CD4-positive, alpha-beta T cell treated with Interleukin-12 subunit alpha and Interleukin-12 subunit beta, for 1 hour (primary cell): ENCODE data around the gene ZFX.
"Not testable (repeated sequence)": the region's sequence is repeated elsewhere in the genome, so short reads cannot be mapped to it uniquely, and the experiment has no call there.

Experiments
- DNase-seq: peaks from one replicate; pipeline ENCODE4 v3.0.0-alpha.2; 2020

ZFX gene

DNA sequence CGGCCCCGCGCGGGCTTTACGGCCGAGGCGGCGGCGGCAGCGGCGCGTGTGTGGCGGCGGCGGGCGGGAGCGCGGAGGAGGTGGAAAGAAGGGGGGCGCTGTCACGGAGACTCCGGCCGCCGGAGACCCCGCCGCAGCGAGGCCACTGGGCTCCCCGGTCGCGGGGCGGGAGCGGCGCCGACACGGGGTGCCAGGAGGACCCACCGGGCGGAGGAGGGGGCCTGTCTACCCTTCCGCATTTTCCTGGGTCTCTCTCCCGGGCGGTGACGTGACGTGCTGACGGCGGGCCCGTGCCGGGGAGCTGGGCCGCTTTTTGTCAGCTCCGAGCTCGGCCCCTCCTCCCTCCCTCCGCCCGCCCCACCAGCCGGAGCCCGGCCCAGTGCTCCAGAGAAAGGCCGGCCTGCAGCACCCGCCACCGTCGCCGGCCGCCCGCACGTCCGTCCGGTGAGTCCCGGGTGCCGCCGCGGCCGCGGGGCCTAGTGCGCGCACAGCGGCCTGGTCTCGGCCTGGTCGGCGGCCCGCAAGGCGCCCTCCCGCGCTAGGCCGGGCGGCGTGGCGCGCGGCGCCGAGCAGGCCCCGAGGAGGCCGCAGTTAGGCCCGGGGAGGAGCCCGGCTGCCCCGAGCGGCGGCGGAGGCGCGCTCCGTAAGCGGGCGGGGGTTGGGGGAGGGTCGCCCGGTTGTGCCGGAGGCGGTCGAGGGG lies at the start of gene ZFX:
Gene ZFX (plus strand): TSS at position 379 of the 700 bp plus-strand sequence. CDS start 23,014 bp downstream, outside the sequence.
- DNase-seq: peak; percentile 73

- no peak for DNase-seq
Observed at GRCh38 chrX:24100713-24101112, 48.8 kb upstream of the ZFX start.

DNA sequence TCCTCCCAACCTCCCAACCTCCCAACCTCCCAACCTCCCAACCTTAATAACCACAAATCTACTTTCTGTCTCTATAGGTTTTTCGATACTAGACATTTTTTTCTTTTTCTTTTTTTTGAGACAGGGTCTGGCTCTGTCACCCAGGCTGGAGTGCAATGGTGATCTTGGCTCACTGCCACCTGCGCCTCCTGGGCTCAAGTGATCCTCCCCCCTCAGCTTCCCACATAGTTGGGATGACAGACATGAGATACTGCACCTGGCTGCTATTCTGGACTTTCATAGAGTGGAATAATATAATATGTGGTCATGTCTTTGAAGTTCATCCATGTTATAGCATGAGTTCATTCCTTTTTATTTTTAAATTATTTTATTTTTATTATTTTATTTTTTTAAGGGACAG lies 39.5 kb upstream of the ZFX start:
- DNase-seq: no peak

DNA sequence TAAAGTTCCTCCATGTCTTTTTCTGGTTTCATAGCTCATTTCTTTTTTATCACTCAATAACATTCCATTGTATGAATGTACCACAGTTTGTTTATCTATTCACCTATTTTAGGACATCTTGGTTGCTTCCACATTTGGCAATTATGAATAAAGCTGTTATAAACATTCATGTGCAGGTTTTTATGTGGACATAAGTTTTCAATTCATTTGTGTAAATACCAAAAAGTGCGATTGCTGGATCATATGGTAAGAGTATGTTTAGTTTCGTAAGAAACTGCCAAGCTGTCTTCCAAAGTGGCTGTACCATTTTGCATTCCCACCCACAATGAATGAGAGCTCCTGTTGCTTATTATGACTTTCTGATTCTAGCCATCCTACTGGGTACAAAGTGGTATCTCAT lies 36.3 kb upstream of the ZFX start:
- no peak for DNase-seq

GRCh38 chrX:24117258-24117657 lies 32.3 kb upstream of the ZFX start:
- no peak for DNase-seq

DNA sequence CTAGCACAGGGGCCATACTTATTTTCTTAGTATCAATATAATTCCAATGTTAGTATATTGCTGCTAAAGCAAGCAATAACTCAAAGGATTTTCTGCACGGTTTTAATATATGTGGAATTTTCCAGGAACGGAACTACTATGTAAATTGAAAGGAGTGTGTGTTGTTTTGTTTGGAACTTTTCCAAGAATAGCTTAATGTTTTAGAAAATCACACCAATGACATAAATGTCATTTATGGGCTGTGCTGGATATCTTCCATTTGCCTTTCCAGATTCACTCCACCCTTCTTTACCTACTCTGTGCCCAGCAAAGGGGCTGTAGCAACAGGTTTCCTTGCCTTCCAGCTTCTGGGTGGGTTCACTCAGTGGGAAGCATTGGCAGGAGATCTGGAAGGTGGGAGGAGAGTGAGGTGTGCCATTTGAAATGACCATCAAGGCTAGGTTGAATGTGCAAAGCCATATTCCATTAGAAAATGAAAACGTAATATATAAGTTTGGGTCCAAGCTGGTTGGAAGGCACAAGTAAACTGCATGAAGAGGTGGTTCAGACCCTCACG lies 25.2 kb upstream of the ZFX start:
- DNase-seq: no peak

GRCh38 chrX:24125028-24125612 lies 24.4 kb upstream of the ZFX start:
- DNase-seq: no peak

GRCh38 chrX:24131476-24131875 lies 18.1 kb upstream of the ZFX start:
- no peak for DNase-seq

DNA sequence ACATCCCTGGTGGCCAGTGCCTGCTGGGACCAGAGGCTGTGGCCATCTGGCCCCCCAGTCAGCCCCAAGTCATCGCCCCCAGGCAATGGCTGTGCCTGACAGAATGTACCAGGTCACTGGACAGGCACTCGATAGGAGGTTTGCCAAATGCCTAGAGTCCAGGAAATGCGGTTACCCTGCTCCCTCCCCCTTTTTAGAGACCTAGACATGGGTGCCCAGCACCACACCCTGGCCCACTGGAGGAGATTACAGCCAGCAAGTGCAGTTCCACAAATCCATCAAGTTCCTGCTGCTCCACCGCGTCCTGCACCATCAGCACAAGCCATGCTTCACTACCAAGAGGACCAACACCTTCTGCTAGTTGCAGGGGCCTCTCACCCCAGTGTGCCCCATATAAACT lies 16.2 kb upstream of the ZFX start:
- no peak for DNase-seq

DNA sequence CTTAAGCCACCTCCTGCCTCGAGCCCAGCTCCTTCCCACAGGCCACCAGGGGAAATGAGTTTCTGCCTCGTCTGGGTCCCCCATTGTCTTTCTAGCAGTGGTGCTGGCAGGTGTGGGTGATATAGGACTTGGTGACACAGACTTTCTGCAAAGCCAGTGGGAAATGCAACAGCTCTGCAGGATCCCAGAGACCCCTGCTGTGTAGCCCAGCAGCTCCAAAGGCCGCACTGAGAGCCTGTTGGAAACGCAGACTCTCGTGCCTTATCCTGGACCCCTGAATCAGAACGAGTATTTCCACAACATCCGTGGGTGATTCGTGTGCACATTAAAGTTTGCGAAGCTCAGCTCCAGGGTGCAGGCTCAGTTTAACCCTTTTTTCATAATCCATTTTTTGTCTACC lies 13.8 kb upstream of the ZFX start:
- not testable (repeated sequence) for DNase-seq

- no peak for DNase-seq
Observed at GRCh38 chrX:24137192-24137591, 12.3 kb upstream of the ZFX start.

DNA sequence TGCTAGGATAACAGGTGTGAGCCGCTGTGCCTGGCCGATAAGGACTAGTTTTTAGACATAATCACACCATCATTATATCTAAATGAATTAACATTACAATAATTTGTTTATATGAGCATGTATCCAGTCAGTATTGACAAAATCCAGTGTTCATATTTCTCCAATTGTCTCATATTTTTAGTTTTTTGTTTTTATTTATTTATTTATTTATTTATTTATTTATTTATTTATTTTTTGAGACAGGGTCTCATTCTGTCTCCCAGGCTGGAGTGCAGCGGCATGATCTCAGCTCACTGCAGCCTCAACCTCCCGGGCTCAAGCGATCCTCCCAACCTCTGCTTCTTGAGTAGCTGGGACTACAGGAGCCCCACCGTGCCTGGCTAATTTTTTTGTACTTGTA lies 5.5 kb upstream of the ZFX start:
- DNase-seq: not testable (repeated sequence)

DNA sequence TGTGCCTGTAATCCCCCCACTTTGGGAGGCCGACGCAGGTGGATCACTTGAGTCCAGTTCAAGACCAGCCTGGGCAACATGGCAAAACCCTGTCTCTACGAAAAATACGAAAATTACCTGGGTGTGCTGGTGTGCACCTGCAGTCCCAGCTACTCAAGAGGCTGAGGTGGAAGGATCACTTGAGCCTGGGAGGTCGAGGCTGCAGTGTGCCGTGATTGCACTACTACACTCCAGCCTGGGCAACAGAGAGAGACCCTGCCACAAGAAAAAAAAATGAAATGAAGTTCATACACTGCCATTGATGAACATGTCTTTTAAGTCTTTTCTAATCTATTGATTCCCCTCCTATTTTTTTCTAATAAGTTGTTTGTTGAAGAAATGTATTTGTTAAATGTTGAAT lies 5.0 kb upstream of the ZFX start:
- DNase-seq: no peak

DNA sequence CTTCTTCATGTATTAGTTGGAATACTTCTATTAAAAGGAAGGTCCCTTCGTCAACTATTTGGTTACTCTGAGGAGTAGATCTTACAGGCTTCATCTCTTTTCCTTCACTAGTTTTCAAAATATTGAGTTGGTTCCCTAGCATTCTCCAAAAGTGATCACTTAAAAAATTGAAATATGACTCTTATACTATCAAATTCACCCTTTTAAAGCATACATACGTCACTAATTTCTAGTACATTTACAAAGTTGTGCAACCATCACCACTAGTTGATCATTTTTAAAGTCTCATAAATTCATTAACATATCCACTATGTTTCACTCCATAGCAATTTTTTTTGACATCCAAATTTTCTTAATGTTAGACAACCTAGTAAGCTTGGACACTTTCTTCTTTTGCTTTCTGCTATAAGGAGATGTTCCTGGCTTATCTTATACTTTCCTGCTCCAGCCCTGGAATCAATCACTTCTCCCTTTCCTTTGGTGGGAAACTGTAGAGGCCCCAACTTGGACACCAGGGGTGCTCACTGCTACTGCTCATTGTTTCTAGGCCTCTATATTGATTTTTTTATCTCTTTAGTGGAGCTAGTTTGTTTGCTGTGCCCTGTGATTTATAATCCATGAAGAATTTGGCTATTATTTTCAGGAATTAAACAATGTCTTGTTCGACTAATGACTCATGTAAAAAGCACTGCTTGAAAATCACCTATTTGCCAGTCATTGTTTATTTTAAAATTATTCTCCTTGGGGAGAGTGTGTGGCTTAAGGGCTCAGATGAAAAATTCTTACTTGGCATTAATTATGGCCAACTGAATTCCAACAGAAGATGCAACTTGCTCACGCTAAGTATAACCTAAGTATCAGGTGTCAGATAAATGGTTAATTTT lies 4.0 kb upstream of the ZFX start:
- DNase-seq: no peak

DNA sequence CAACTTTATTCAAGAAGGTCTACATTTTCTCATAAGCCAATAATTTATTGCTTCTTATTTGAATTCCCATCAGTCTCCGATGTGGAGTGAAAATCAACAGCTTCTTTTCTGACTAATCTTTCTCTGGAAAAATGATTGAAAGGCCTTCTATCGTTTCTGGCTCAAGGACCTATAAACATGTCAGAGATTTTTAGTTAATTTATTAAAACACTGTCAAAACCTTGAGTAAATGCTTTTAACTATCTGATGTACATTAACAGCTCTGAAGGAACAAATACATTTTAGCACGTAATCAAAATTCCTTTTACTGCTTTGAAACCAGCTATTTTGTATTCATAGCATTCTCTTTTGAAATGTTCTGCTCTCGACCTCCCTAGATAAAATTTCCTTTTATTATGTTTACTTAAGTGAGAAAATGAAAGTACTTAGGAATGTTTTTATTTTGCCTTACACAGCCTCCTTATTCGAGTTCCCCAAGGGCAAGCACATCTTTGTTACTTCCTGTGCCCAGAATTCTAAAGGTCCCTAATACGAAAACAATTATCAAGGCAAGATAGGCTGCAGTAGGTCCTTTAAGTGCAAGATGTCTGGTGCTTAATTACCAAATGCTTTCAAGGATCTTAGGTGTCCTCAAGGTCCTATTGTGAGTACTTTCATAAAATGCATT lies 3.1 kb upstream of the ZFX start:
- DNase-seq: no peak

DNA sequence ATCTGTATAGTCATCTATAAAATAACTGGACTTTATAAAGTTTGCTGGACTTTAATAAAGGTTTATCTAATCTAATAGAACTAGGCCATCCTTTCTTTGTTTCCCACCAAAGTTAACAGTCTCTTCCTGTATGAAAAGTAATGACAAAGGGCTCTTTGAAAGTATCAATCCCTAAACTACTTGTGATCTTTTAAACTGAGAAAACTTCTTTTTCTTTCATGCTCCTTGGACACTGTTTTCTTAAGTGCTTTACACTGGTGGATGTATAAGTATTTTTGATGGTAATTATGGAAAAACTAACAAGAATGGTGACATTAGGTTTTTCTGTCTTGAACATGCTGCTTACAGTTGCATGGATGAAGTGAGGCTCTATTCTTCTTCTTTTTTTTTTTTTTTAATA lies 2.4 kb upstream of the ZFX start:
- DNase-seq: no peak

DNA sequence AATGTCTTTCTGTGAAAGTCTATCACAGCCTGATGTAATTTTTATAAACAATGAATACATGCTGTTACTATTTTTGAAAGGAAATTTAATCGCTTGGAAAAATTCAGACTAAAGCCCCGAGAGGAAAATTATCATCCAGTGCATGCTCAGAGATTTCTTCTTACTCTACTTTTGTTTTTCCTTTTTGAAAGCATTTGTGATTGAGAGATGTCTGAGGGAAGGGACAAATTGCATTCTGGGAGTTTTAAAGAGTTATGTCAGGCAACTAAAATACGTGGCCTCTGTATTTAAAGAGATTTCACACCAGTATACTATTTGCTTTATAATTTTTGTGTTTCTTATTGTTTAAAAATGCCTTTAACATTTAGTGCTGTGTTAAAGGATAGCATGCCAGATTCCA lies 1.4 kb upstream of the ZFX start:
- DNase-seq: peak; percentile 21

- DNase-seq: peak; percentile 35
Observed at GRCh38 chrX:24148535-24149350, 786 bp upstream of the ZFX start.

- DNase-seq: peak; percentile 90
Observed at GRCh38 chrX:24150051-24150790, 692 bp downstream of the ZFX start.

- DNase-seq: no peak
Observed at GRCh38 chrX:24150898-24151297, 1.4 kb downstream of the ZFX start.

GRCh38 chrX:24151513-24151912 lies 2.0 kb downstream of the ZFX start:
- DNase-seq: no peak
